Lung (tissue), 4 donors: ENCODE measurements around the gene ATF3. TPM values are rescaled to one million over a fixed set of nuclear protein-coding genes. Genes with fewer than 3 reads are reported as not detected.

Experiments
- polyA plus RNA-seq, 2 donors: library from polyadenylated mRNA; stranded (reverse); fragments of 200-250 nt; gene quantifications; one replicate each; pipeline ENCODE4 v1.2.1, GENCODE V29; 2013
- total RNA-seq, 2 donors: library from RNA; depleted of rRNA in 1 of 2; stranded (reverse); fragments of >200 nt in 1 of 2; gene quantifications; one replicate each; pipeline ENCODE4 v1.2.1, GENCODE V29; 2014 to 2021
- donor health status: Bipolar disorder and iron deficiency.
- donor health status: healthy.
- donor health status: DM: yes; HTN: yes; CAD: no.

The ATF3 gene
- total and polyA plus RNA-seq, 4 donors, result 15.9 to 44.1 (median 24.4) TPM

Other genes starting within 250 kb of the ATF3 start
- 1 to 10 TPM; 6.5 to 7.2 TPM for gene PACC1, start 193.9 kb upstream of the ATF3 start, total RNA-seq
- gene PACC1, start 193.9 kb upstream of the ATF3 start, polyA plus RNA-seq, result 1 to 10 TPM; 2.8 to 8.1 TPM
- gene NENF, start 175.8 kb upstream of the ATF3 start, total RNA-seq, result 10 to 100 TPM; 27.1 to 52.8 TPM
- gene NENF, start 175.8 kb upstream of the ATF3 start, polyA plus RNA-seq, result 10 to 100 TPM; 34.1 to 94.7 TPM
- 10 to 100 TPM in 1 of 2 donors, 1 to 10 TPM in 1; 2.4 to 12.0 TPM for gene BATF3, start 91.1 kb downstream of the ATF3 start, total RNA-seq
- gene BATF3, start 91.1 kb downstream of the ATF3 start, polyA plus RNA-seq, result 10 to 100 TPM in 1 of 2 donors, 1 to 10 TPM in 1; 8.3 to 24.6 TPM
- 10 to 100 TPM; 27.5 to 48.8 TPM for gene NSL1, start 183.0 kb downstream of the ATF3 start, total RNA-seq
- 10 to 100 TPM in 1 of 2 donors, 1 to 10 TPM in 1; 9.2 to 26.5 TPM for gene NSL1, start 183.0 kb downstream of the ATF3 start, polyA plus RNA-seq
- gene TATDN3, start 183.1 kb downstream of the ATF3 start, total RNA-seq, result 10 to 100 TPM; 15.1 to 17.8 TPM
- gene TATDN3, start 183.1 kb downstream of the ATF3 start, polyA plus RNA-seq, result 10 to 100 TPM; 11.2 to 12.4 TPM
- gene SPATA45, start 238.9 kb downstream of the ATF3 start, total RNA-seq, result not detected
- not detected for gene SPATA45, start 238.9 kb downstream of the ATF3 start, polyA plus RNA-seq
- 10 to 100 TPM in 1 of 2 donors, 1 to 10 TPM in 1; 8.6 to 17.4 TPM for gene FLVCR1, start 249.5 kb downstream of the ATF3 start, total RNA-seq
- 1 to 10 TPM; 4.5 to 4.6 TPM for gene FLVCR1, start 249.5 kb downstream of the ATF3 start, polyA plus RNA-seq